HepG2 (cell line): Measurements from ENCODE around the gene PIGR. TPM values are rescaled to one million over a fixed set of nuclear protein-coding genes. Genes with fewer than 3 reads are reported as not detected.

Experiments
- ATAC-seq: fragments of 200-7000 bp; cut with Tn5 transposase; 3 replicates; pipeline ENCODE4 v1.9.1; 2020; ENCODE audit warnings: mild to moderate bottlenecking, moderate library complexity
- BruUV-seq: library from RNA; stranded (reverse); fragments of 400-500 nt; replicated peaks from 2 replicates; lab custom pipeline; 2021; lab: Mats Ljungman, UMichigan
- CTCF ChIA-PET: fragments of 300-600 bp; formaldehyde crosslinking; extraction: SDS; loops from one replicate; lab custom pipeline; 2021; ENCODE audit warnings: low total read pairs, inconsistent platforms, low intra/inter-chr PET ratio; lab: Yijun Ruan, JAX
- POLR2A ChIA-PET: fragments of 350-600 bp; sonication (Branson Sonifier 250); formaldehyde crosslinking; loops from one replicate; lab custom pipeline; 2020; ENCODE audit warnings: antibody characterized with exemption, inconsistent platforms; lab: Yijun Ruan, JAX
- DNase-seq: peaks from one replicate; pipeline ENCODE4 v3.0.0-alpha.2; 2015; ENCODE audit warnings: low spot score
- FAIRE-seq: peaks from 3 replicates; lab custom pipeline; 2011; peaks lifted over from hg19 to GRCh38; lab: Jason Lieb, UNC
- H2AFZ ChIP-seq: one replicate; pipeline ENCODE4 v1.6.1; 2011; ENCODE audit warnings: low read length, inconsistent platforms
- H3K27ac ChIP-seq: fragments of 300-600 bp; 3 replicates; pipeline ENCODE4 v1.8.0; 2011; ENCODE audit warnings: mixed run types, mild to moderate bottlenecking, mixed read lengths, low read length, inconsistent platforms; ENCODE audit not compliant: insufficient read depth; ENCODE audit errors: extremely low read length
- H3K27me3 ChIP-seq, 2 experiments: fragments of 200-600 bp in 1 of 2; 2 replicates in 1 of 2; 3 replicates in 1 of 2; pipeline versions ENCODE4 v1.6.0 to v1.8.0; 2011; ENCODE audit warnings: low read length in 2 of 2, mild to moderate bottlenecking in 2 of 2, moderate library complexity in 2 of 2, inconsistent platforms in 1 of 2; ENCODE audit not compliant: insufficient read depth in 2 of 2, control insufficient read depth in 1 of 2
- H3K36me3 ChIP-seq, 2 experiments: fragments of 200-600 bp in 1 of 2; replicated peaks in 1 of 2; 2 replicates in 1 of 2; 3 replicates in 1 of 2; pipeline versions ENCODE4 v1.5.1 to v1.8.0; 2011; ENCODE audit warnings: low read length in 2 of 2, inconsistent platforms in 1 of 2; ENCODE audit not compliant: insufficient read depth in 2 of 2, control insufficient read depth in 1 of 2
- H3K4me1 ChIP-seq: 2 replicates; pipeline ENCODE4 v1.5.1; 2012; ENCODE audit warnings: low read length, inconsistent platforms; ENCODE audit not compliant: insufficient read depth
- H3K4me2 ChIP-seq: 2 replicates; pipeline ENCODE4 v1.6.0; 2011; ENCODE audit warnings: low read depth, low read length, inconsistent platforms
- H3K4me3 ChIP-seq, 3 experiments: fragments of 200-600 bp in 1 of 3; sonication (generic), shearing (Covaris generic) in 1 of 3; replicated peaks in 1 of 3; 2 replicates each; pipeline ENCODE4 v1.5.1; 2011 to 2016; ENCODE audit warnings: low read length in 3 of 3, inconsistent platforms in 2 of 3, low read depth in 2 of 3, mild to moderate bottlenecking in 2 of 3, control low read depth in 1 of 3, mixed read lengths in 1 of 3; ENCODE audit not compliant: insufficient read depth in 1 of 3
- H3K79me2 ChIP-seq: one replicate; pipeline ENCODE4 v1.6.1; 2011; ENCODE audit warnings: low read length, inconsistent platforms; ENCODE audit not compliant: insufficient read depth
- H3K9ac ChIP-seq: 2 replicates; pipeline ENCODE4 v1.6.0; 2011; ENCODE audit warnings: mild to moderate bottlenecking, low read depth, low read length, inconsistent platforms; ENCODE audit not compliant: insufficient read depth
- H3K9me3 ChIP-seq: 2 replicates; pipeline ENCODE4 v1.5.1; 2012; ENCODE audit warnings: mild to moderate bottlenecking, low read length
- H4K20me1 ChIP-seq: 2 replicates; pipeline ENCODE4 v1.6.0; 2011; ENCODE audit warnings: inconsistent platforms, mild to moderate bottlenecking, low read length, moderate library complexity; ENCODE audit not compliant: insufficient read depth
- ATF2 ChIP-seq: sonication (generic); formaldehyde crosslinking; IDR thresholded peaks from 2 replicates; pipeline ENCODE4 v1.4.0; 2020; ENCODE audit warnings: missing genetic modification reagents
- MAFF ChIP-seq: IDR thresholded peaks from 2 replicates; pipeline ENCODE4 v1.6.1; 2011; ENCODE audit warnings: low read depth, low read length, improper control_type of control experiment
- MAFK ChIP-seq, 2 experiments: IDR thresholded peaks in 1 of 2; conservative IDR thresholded peaks in 1 of 2; 2 replicates each; pipeline ENCODE4 v1.6.1; 2011; ENCODE audit warnings: improper control_type of control experiment in 2 of 2, low read length in 2 of 2
- THAP7 ChIP-seq: sonication (generic); formaldehyde crosslinking; IDR thresholded peaks from 2 replicates; pipeline ENCODE4 v1.8.1; 2023; ENCODE audit warnings: mild to moderate bottlenecking, missing genetic modification reagents
- WGBS: methylation state at CpG from one replicate; pipeline ENCODE4 v1.1.6; 2017; ENCODE audit warnings: low lambda C conversion rate; 5-methylcytosine and 5-hydroxymethylcytosine counted together
- in situ Hi-C: cut with HindIII; loops from 2 replicates; pipeline ENCODE4 v1.10.0; 2017; ENCODE audit warnings: low pct_unique_long_range_greater_than_20kb; ENCODE audit not compliant: extremely low pct_ligation_motif_present
- intact Hi-C: fragments of 100-400 bp; cut with micrococcal nuclease; formaldehyde crosslinking; loops from one replicate; pipeline ENCODE4 v1.10.0; 2022; ENCODE audit not compliant: unreplicated experiment
- polyA plus RNA-seq, 8 experiments: library from polyadenylated mRNA; depleted of rRNA in 3 of 8; stranded (reverse) in 7 of 8; unstranded in 1 of 8; fragments of >200 nt; fragmentation: Illumina TruSeq in 4 of 8; extraction: Trizol in 4 of 8; gene quantifications; 2 replicates each; pipeline versions ENCODE4 v1.2.1 to v1.2.3, GENCODE V29; 2011 to 2016; ENCODE audit warnings: low read depth in 4 of 8, missing spikeins in 1 of 8, mixed read lengths in 1 of 8; ENCODE audit not compliant: insufficient read depth in 1 of 8
- total RNA-seq, 5 experiments: library from RNA; depleted of rRNA; stranded (reverse); fragments of >200 nt; fragmentation: Illumina TruSeq; extraction: Trizol; gene quantifications; 2 replicates each; pipeline ENCODE4 v1.2.3, GENCODE V29; 2016; ENCODE audit warnings: low read depth in 1 of 5
- TF ChIP-seq, protein P1 (sequence below): sonication (generic); formaldehyde crosslinking; IDR thresholded peaks from 2 replicates; pipeline ENCODE4 v1.8.0; 2022; ENCODE audit warnings: missing genetic modification reagents, mild to moderate bottlenecking, borderline replicate concordance

Gene PIGR
- total and polyA plus RNA-seq, 2 of the 13 experiments (the other 11 are each of a cell fraction or from before 2014, with no cell fraction given) = not detected

DNA sequence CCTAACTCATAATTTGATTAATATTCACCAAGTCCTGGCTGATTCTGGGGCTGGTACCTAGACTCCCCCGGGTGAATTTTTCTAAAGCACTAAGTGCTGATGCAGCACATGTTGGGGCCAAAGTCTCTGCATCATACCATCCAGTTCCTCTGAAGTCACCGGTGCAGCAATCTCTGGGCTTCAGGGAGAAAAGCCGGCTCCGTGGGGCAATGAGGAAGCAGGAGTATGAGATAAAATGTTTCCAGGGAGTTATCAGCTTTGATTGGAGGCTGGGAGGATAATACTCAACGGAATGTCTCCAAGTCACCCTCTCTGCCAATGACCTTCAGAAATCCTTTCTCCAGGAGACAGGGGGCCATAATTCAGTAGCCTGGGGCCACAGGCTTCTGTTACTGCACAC is 22.8 kb upstream of the PIGR start:
- Histone ChIP-seq H3K4me3 (no peak overlapping the region), H3K27ac (no peak overlapping the region), H3K9ac (no peak overlapping the region), H2AFZ (no peak overlapping the region), H3K9me3 (no peaks in the 10 kb centered on the region), H4K20me1 (no peaks in the 10 kb centered on the region), H3K4me1 (peaks cover 8% of the 10 kb centered on the region; the same call in 1 of the 2 replicates), H3K79me2 (no peaks in the 10 kb centered on the region), H3K36me3 (no peaks in the 10 kb centered on the region), H3K4me2 (no peak overlapping the region), H3K27me3 (peaks cover 0 to 20% of the 10 kb centered on the region in 2 experiments; a peak in 3 of 5 replicates)
- ChIA-PET POLR2A (no interaction called here), CTCF (no interaction called here)
- ATAC-seq = no peak
- WGBS = 10% methylated on average over 5 of the region's 5 CpGs
- FAIRE-seq = no peak
- in situ Hi-C loops (no loop called here), intact Hi-C loops (no loop called here)
- no TSS peak for BruUV-seq
- no peak for DNase-seq
- no peak for TF ChIP-seq THAP7 (CRISPR knock-in tag)
- TF ChIP-seq MAFF = peak; percentile 80
- TF ChIP-seq ATF2 (CRISPR knock-in tag) = no peak
- peak; percentile 85 to 86 for TF ChIP-seq MAFK (conservative IDR thresholded peaks at IDR 0.05 in 1 of 2, IDR thresholded peaks at IDR 0.05 in 1 of 2; ENCODE audit: low read length in 2 of 2)
- TF ChIP-seq, protein P1, sequence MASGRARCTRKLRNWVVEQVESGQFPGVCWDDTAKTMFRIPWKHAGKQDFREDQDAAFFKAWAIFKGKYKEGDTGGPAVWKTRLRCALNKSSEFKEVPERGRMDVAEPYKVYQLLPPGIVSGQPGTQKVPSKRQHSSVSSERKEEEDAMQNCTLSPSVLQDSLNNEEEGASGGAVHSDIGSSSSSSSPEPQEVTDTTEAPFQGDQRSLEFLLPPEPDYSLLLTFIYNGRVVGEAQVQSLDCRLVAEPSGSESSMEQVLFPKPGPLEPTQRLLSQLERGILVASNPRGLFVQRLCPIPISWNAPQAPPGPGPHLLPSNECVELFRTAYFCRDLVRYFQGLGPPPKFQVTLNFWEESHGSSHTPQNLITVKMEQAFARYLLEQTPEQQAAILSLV (CRISPR knock-in tag) = no peak
